Adrenal gland (tissue), 12 donors: Measurements from ENCODE around the gene TGFBR2. TPM values are rescaled to one million over a fixed set of nuclear protein-coding genes. Genes with fewer than 3 reads are reported as not detected.

Experiments used
- DNase-seq, 7 donors: peaks; one replicate each; pipeline ENCODE4 v3.0.0-alpha.2; 2019 to 2020
- H3K27ac ChIP-seq, 5 donors: fragments of 200-600 bp; sonication (generic) in 4 of 5; 1 replicate in 3 of 5; 2 replicates in 2 of 5; pipeline versions ENCODE4 v1.5.1 to v1.8.0; 2016 to 2020; ENCODE audit warnings: mild to moderate bottlenecking in 1 of 5
- H3K27me3 ChIP-seq: fragments of 200-600 bp; 2 replicates; pipeline ENCODE4 v1.8.0; 2021
- H3K36me3 ChIP-seq, 2 donors: fragments of 200-600 bp; replicated peaks in 1 of 2; 1 replicate in 1 of 2; 2 replicates in 1 of 2; pipeline versions ENCODE4 v1.5.1 to v1.8.0; 2018 to 2022
- H3K4me1 ChIP-seq, 2 donors: fragments of 200-600 bp; replicated peaks in 1 of 2; 1 replicate in 1 of 2; 2 replicates in 1 of 2; pipeline versions ENCODE4 v1.5.1 to v1.8.0; 2018 to 2021
- H3K4me3 ChIP-seq, 4 donors: fragments of 200-600 bp; sonication (generic) in 3 of 4; one replicate each; pipeline ENCODE4 v1.5.1; 2016 to 2018
- H3K9me3 ChIP-seq, 3 donors: fragments of 200-600 bp; sonication (generic) in 1 of 3; replicated peaks in 1 of 3; 1 replicate in 2 of 3; 2 replicates in 1 of 3; pipeline versions ENCODE4 v1.5.1 to v1.8.0; 2016 to 2021
- CTCF ChIP-seq, 6 experiments: fragments of 450-650 bp in 4 of 6; fragments of 200-600 bp in 2 of 6; sonication (generic) in 1 of 6; IDR thresholded peaks; 1 replicate in 5 of 6; 2 replicates in 1 of 6; pipeline versions ENCODE4 v1.5.1 to v1.8.0; 2016 to 2021; ENCODE audit warnings: antibody characterized with exemption in 6 of 6, mild to moderate bottlenecking in 2 of 6, moderate library complexity in 1 of 6
- POLR2A ChIP-seq, 2 donors: fragments of 450-650 bp; IDR thresholded peaks; one replicate each; pipeline ENCODE4 v1.6.1; 2017; ENCODE audit warnings: antibody characterized with exemption in 2 of 2, mild to moderate bottlenecking in 2 of 2, moderate library complexity in 1 of 2
- WGBS, 4 donors: extraction: QIAGEN DNeasy Blood & Tissue Kit in 2 of 4; methylation state at CpG; one replicate each; pipeline versions ENCODE4 v1.1.5 to v1.1.7; 2013 to 2017; 5-methylcytosine and 5-hydroxymethylcytosine counted together
- intact Hi-C, 2 donors: fragments of 100-400 bp; cut with DNase I; formaldehyde crosslinking; loops; one replicate each; pipeline versions ENCODE4 v1.14.1 to v1.15.0; 2022 to 2023
- polyA plus RNA-seq, 3 donors: library from polyadenylated mRNA; stranded (reverse); fragments of 200-250 nt in 2 of 3; fragments of 350-450 nt in 1 of 3; fragmentation: Illumina TruSeq in 1 of 3; extraction: RNeasy Lipid Tissue Mini Kit (QIAGEN cat#74804) in 1 of 3; gene quantifications; one replicate each; pipeline ENCODE4 v1.2.3, GENCODE V29; 2013 to 2014
- total RNA-seq, 9 donors: library from RNA; depleted of rRNA in 4 of 9; stranded (reverse); fragments of >200 nt in 4 of 9; fragments of 120-200 nt in 1 of 9; fragmentation: NEBNext Ultra II Directional in 1 of 9; extraction: Animal tissue kit (Norgen Biotek cat#: 25700) in 1 of 9; gene quantifications; one replicate each; pipeline versions ENCODE4 v1.1.0 to v1.2.4, GENCODE V29; 2013 to 2023
- donor health status: healthy with polysubstance abuse.
- donor health status: Bipolar disorder and iron deficiency.
- donor health status: DM: yes; HTN: yes; CAD: no.
- donor health status: DM: no; HTN: no; CAD: no.
- donor health status: DM: no; HTN: no; CAD: no.
- donor health status: DM: yes; HTN: yes; CAD: no.

TGFBR2 gene
- total and polyA plus RNA-seq, 12 donors: 19.1 to 296 (median 153) TPM

GRCh38 chr3:30712991-30713390 is 106.6 kb downstream of the TGFBR2 start:
- DNase-seq: no peak
- Histone ChIP-seq H3K4me1 (no peaks in the 10 kb centered on the region), H3K36me3 (no peaks in the 10 kb centered on the region), H3K9me3 (no peaks in the 10 kb centered on the region), H3K4me3 (no peak overlapping the region), H3K27me3 (no peaks in the 10 kb centered on the region), H3K27ac (no peak overlapping the region)
- intact Hi-C loops: no loop called here
- 56 to 68% (median 59%) methylated on average over 4 of the region's 4 CpGs for WGBS, 4 donors
- TF ChIP-seq CTCF (IDR thresholded peaks at IDR 0.05): no peak
- no peak for TF ChIP-seq POLR2A (IDR thresholded peaks at IDR 0.05)

- intact Hi-C loops: no loop called here
- DNase-seq: no peak
- H3K36me3 ChIP-seq: no peaks in the 10 kb centered on the region
- no peak overlapping the region for H3K4me3 ChIP-seq
- H3K4me1 ChIP-seq: no peaks in the 10 kb centered on the region
- no peaks in the 10 kb centered on the region for H3K27me3 ChIP-seq
- TF ChIP-seq CTCF (IDR thresholded peaks at IDR 0.05): no peak
- no peak for TF ChIP-seq POLR2A (IDR thresholded peaks at IDR 0.05)
- no peaks in the 10 kb centered on the region for H3K9me3 ChIP-seq
- whole genome bisulfite sequencing, 4 donors: 80 to 98% (median 94%) methylated on average over 1 to 3 of the region's 3 CpGs
- no peak overlapping the region for H3K27ac ChIP-seq
Measured at GRCh38 chr3:30713885-30714503, 107.6 kb downstream of the TGFBR2 start.

- no peaks in the 10 kb centered on the region for H3K36me3 ChIP-seq
- DNase-seq: no peak
- no peaks in the 10 kb centered on the region for H3K4me1 ChIP-seq
- H3K27me3 ChIP-seq: no peaks in the 10 kb centered on the region
- H3K4me3 ChIP-seq: no peak overlapping the region
- no peak for TF ChIP-seq POLR2A (IDR thresholded peaks at IDR 0.05)
- no peak for TF ChIP-seq CTCF (IDR thresholded peaks at IDR 0.05)
- intact Hi-C loops: no loop called here
- no peaks in the 10 kb centered on the region for H3K9me3 ChIP-seq
- WGBS, 4 donors: 89 to 100% (median 94%) methylated on average over 3 of the region's 3 CpGs
- no peak overlapping the region for H3K27ac ChIP-seq
Measured at GRCh38 chr3:30719536-30719935, 113.1 kb downstream of the TGFBR2 start.

- H3K27me3 ChIP-seq: no peaks in the 10 kb centered on the region
- H3K4me3 ChIP-seq: no peak overlapping the region
- no peaks in the 10 kb centered on the region for H3K36me3 ChIP-seq
- no peak overlapping the region for H3K27ac ChIP-seq
- intact Hi-C loops: no loop called here
- H3K9me3 ChIP-seq: no peaks in the 10 kb centered on the region
- H3K4me1 ChIP-seq: no peaks in the 10 kb centered on the region
- WGBS, 4 donors: 82 to 86% (median 85%) methylated on average over 5 of the region's 5 CpGs
- DNase-seq: no peak
- TF ChIP-seq CTCF (IDR thresholded peaks at IDR 0.05): no peak
- no peak for TF ChIP-seq POLR2A (IDR thresholded peaks at IDR 0.05)
Measured at GRCh38 chr3:30720586-30721313, 114.3 kb downstream of the TGFBR2 start.
